Naive thymus-derived CD4-positive, alpha-beta T cell (primary cell): ENCODE data around the gene HSDL1. TPM values are rescaled to one million over a fixed set of nuclear protein-coding genes. Genes with fewer than 3 reads are reported as not detected.

ENCODE experiments used
- ATAC-seq: fragments of 150-1000 bp; cut with Tn5 transposase; 2 replicates; pipeline ENCODE4 v1.10.0; 2021; ENCODE audit warnings: mild to moderate bottlenecking, moderate library complexity
- CTCF ChIA-PET: fragments of 350-600 bp; sonication (Branson Sonifier 250); formaldehyde crosslinking; loops from one replicate; lab custom pipeline; 2021; ENCODE audit warnings: antibody characterized with exemption; lab: Charles Lee
- POLR2A ChIA-PET: fragments of 350-600 bp; sonication (Branson Sonifier 250); formaldehyde crosslinking; loops from one replicate; lab custom pipeline; 2021; ENCODE audit warnings: antibody characterized with exemption, inconsistent platforms; lab: Charles Lee
- DNase-seq, 9 donors: peaks; one replicate each; pipeline versions ENCODE4 v3.0.0 to v3.0.0-alpha.2; 2020 to 2022; ENCODE audit warnings: mixed read lengths in 1 of 9
- H3K27ac ChIP-seq: one replicate; pipeline ENCODE4 v1.7.0; 2013; ENCODE audit warnings: mild to moderate bottlenecking, low read depth, low read length, moderate library complexity
- H3K27me3 ChIP-seq, 2 donors: one replicate each; pipeline ENCODE4 v1.7.0; 2013; ENCODE audit warnings: low read length in 2 of 2, mild to moderate bottlenecking in 2 of 2, moderate library complexity in 2 of 2; ENCODE audit not compliant: control insufficient read depth in 2 of 2, insufficient read depth in 2 of 2
- H3K36me3 ChIP-seq, 3 experiments: 1 replicate in 2 of 3; 2 replicates in 1 of 3; pipeline ENCODE4 v1.7.0; 2013; ENCODE audit warnings: low read length in 3 of 3, mild to moderate bottlenecking in 3 of 3, moderate library complexity in 1 of 3; ENCODE audit not compliant: insufficient read depth in 3 of 3, control insufficient read depth in 2 of 3
- H3K4me1 ChIP-seq, 2 donors: one replicate each; pipeline ENCODE4 v1.7.0; 2013; ENCODE audit warnings: low read length in 2 of 2, mild to moderate bottlenecking in 2 of 2, moderate library complexity in 1 of 2; ENCODE audit not compliant: control insufficient read depth in 2 of 2, insufficient read depth in 2 of 2
- H3K4me3 ChIP-seq: 2 replicates; pipeline ENCODE4 v1.7.0; 2013; ENCODE audit warnings: mild to moderate bottlenecking, low read length
- H3K9me3 ChIP-seq, 3 experiments: 1 replicate in 2 of 3; 2 replicates in 1 of 3; pipeline ENCODE4 v1.7.0; 2013; ENCODE audit warnings: low read length in 3 of 3; ENCODE audit not compliant: control insufficient read depth in 2 of 3
- H3K27ac Mint-ChIP-seq, 9 donors: one replicate each; pipeline ENCODE4 v1.8.0; 2020 to 2022; ENCODE audit warnings: mixed read lengths in 9 of 9, mild to moderate bottlenecking in 8 of 9, moderate library complexity in 5 of 9, inconsistent platforms in 2 of 9
- H3K27me3 Mint-ChIP-seq, 5 donors: one replicate each; pipeline ENCODE4 v1.8.0; 2021 to 2022; ENCODE audit warnings: mixed read lengths in 5 of 5, mild to moderate bottlenecking in 1 of 5
- H3K36me3 Mint-ChIP-seq, 5 donors: one replicate each; pipeline ENCODE4 v1.8.0; 2020 to 2022; ENCODE audit warnings: mixed read lengths in 5 of 5, mild to moderate bottlenecking in 3 of 5, inconsistent platforms in 1 of 5
- H3K4me1 Mint-ChIP-seq, 7 donors: one replicate each; pipeline ENCODE4 v1.8.0; 2020 to 2022; ENCODE audit warnings: mixed read lengths in 7 of 7, mild to moderate bottlenecking in 3 of 7, inconsistent platforms in 1 of 7
- H3K4me3 Mint-ChIP-seq, 10 donors: one replicate each; pipeline ENCODE4 v1.8.0; 2020 to 2022; ENCODE audit warnings: mild to moderate bottlenecking in 10 of 10, mixed read lengths in 10 of 10, moderate library complexity in 6 of 10, inconsistent platforms in 2 of 10
- H3K9me3 Mint-ChIP-seq, 11 donors: one replicate each; pipeline ENCODE4 v1.8.0; 2020 to 2022; ENCODE audit warnings: mixed read lengths in 11 of 11, mild to moderate bottlenecking in 4 of 11, inconsistent platforms in 1 of 11, moderate library complexity in 1 of 11
- intact Hi-C, 2 donors: fragments of 100-400 bp; cut with micrococcal nuclease; formaldehyde crosslinking; loops; one replicate each; pipeline ENCODE4 v1.15.1; 2023
- polyA plus RNA-seq, 2 donors: library from polyadenylated mRNA; unstranded; fragments of 300-500 nt; fragmentation: Illumina TruSeq; gene quantifications; one replicate each; pipeline ENCODE4 v1.2.3, GENCODE V29; 2021
- total RNA-seq, 6 experiments: library from RNA in 5 of 6; stranded (reverse) in 5 of 6; gene quantifications; 1 replicate in 5 of 6; 2 replicates in 1 of 6; pipeline ENCODE4 v1.2.3 and lab custom pipeline; 2021 to 2026

The HSDL1 gene
- total and polyA plus RNA-seq, 7 experiments from 2014 or later: 10.1 to 26.6 (median 13.6) TPM

DNA sequence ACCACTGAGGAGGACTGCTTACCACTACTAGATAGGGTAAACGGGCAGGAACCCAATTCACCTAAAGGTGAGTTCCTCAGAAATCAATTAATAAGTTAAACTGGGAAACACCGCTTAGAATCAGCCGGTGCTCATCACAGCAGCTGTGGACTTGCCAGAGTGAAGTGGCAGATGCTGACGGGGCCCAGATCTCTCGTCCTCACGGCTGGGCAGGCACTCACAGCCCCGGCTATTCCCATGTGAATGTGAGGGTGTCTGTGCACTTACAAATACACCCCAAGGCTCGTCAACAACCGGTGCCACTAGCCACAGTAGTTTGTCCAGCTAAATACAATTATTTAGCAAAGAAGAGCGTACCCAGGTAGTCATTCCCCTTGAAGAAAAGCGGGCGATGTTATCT, 58.0 kb downstream of the HSDL1 start:
- POLR2A ChIA-PET: no interaction called here

GRCh38 chr16:84086341-84086740, 58.6 kb downstream of the HSDL1 start:
- H3K27me3 Mint-ChIP-seq: no peaks in the 10 kb centered on the region
- Histone ChIP-seq H3K4me3 (no peak overlapping the region), H3K4me1 (peaks cover 4 to 24% of the 10 kb centered on the region in 2 donors), H3K9me3 (no peaks in the 10 kb centered on the region), H3K36me3 (peaks cover 19 to 70% (median 27%) of the 10 kb centered on the region in 3 experiments), H3K27ac (no peak overlapping the region), H3K27me3 (no peaks in the 10 kb centered on the region)
- peaks cover 9 to 44% (median 25%) of the 10 kb centered on the region in 5 donors for H3K36me3 Mint-ChIP-seq
- no peaks in the 10 kb centered on the region for H3K9me3 Mint-ChIP-seq
- DNase-seq: no peak
- peaks cover 29 to 60% (median 49%) of the 10 kb centered on the region in 7 donors for H3K4me1 Mint-ChIP-seq
- no peak for ATAC-seq
- peak overlapping the region in 1 of 10 donors; percentile 52 for H3K4me3 Mint-ChIP-seq
- ChIA-PET POLR2A (interaction anchor here (0.8 kb wide), 1 partner anchor 31 kb away, joined by 4 read pairs; the partner anchor contains the start of gene MBTPS1), CTCF (interaction anchor here (1.1 to 5.9 kb wide), 6 partner anchors 49 to 101 kb away, joined by 3 to 31 read pairs (median 4); partner anchors contain the start of gene TAF1C)
- peak overlapping the region in 3 of 9 donors; percentile 41 to 72 (median 66) for H3K27ac Mint-ChIP-seq
- intact Hi-C loops: loop anchor here in 1 of 2 donors (5.0 to 10.0 kb wide), 2 partner anchors 396 to 418 kb away; partner anchors contain the start of gene MEAK7

More for the DNA sequence above, 58.0 kb downstream of the HSDL1 start:
- CTCF ChIA-PET: interaction anchor here (0.6 to 5.9 kb wide), 6 partner anchors 52 to 100 kb away, joined by 4 to 31 read pairs (median 8); partner anchors contain the start of gene TAF1C
- Histone ChIP-seq H3K4me3 (no peak overlapping the region), H3K27me3 (no peaks in the 10 kb centered on the region), H3K36me3 (peaks cover 19 to 70% (median 32%) of the 10 kb centered on the region in 3 experiments), H3K9me3 (no peaks in the 10 kb centered on the region), H3K4me1 (peaks cover 4 to 24% of the 10 kb centered on the region in 2 donors), H3K27ac (no peak overlapping the region)
- DNase-seq: no peak
- H3K27ac Mint-ChIP-seq: peak overlapping the region in 4 of 9 donors; percentile 5 to 79 (median 30)
- peaks cover 29 to 60% (median 49%) of the 10 kb centered on the region in 7 donors for H3K4me1 Mint-ChIP-seq
- no peaks in the 10 kb centered on the region for H3K9me3 Mint-ChIP-seq
- intact Hi-C loops: loop anchor here (1.0 to 10.0 kb wide), 3 partner anchors 88 to 418 kb away; partner anchors contain the start of gene MEAK7 (in 1 of the 2)
- ATAC-seq: no peak
- no peaks in the 10 kb centered on the region for H3K27me3 Mint-ChIP-seq
- H3K4me3 Mint-ChIP-seq: no peak overlapping the region
- H3K36me3 Mint-ChIP-seq: peaks cover 10 to 41% (median 28%) of the 10 kb centered on the region in 5 donors

- H3K27me3 Mint-ChIP-seq: no peaks in the 10 kb centered on the region
- ChIA-PET POLR2A (interaction anchor here (0.8 kb wide), 1 partner anchor 31 kb away, joined by 4 read pairs; the partner anchor contains the start of gene MBTPS1), CTCF (interaction anchor here (1.0 to 5.9 kb wide), 9 partner anchors 17 to 101 kb away, joined by 3 to 31 read pairs (median 4); partner anchors contain the start of gene TAF1C)
- H3K4me1 Mint-ChIP-seq: peaks cover 33 to 61% (median 52%) of the 10 kb centered on the region in 7 donors
- peaks cover 14 to 47% (median 23%) of the 10 kb centered on the region in 5 donors for H3K36me3 Mint-ChIP-seq
- peak overlapping the region in 4 of 9 donors; percentile 41 to 72 (median 62) for H3K27ac Mint-ChIP-seq
- Histone ChIP-seq H3K27ac (no peak overlapping the region), H3K27me3 (no peaks in the 10 kb centered on the region), H3K9me3 (no peaks in the 10 kb centered on the region), H3K4me3 (no peak overlapping the region), H3K36me3 (peaks cover 21 to 70% (median 24%) of the 10 kb centered on the region in 3 experiments), H3K4me1 (peaks cover 4 to 24% of the 10 kb centered on the region in 2 donors)
- ATAC-seq: no peak
- intact Hi-C loops: loop anchor here (1.0 to 10.0 kb wide), 5 partner anchors 31 to 419 kb away; partner anchors contain the start of genes DNAAF1 (in 1 of the 2), HSDL1 (in 1 of the 2), MBTPS1 (in 1 of the 2) and MEAK7 (in 1 of the 2)
- H3K4me3 Mint-ChIP-seq: peak overlapping the region in 1 of 10 donors; percentile 52
- H3K9me3 Mint-ChIP-seq: no peaks in the 10 kb centered on the region
- DNase-seq: no peak
These were observed 59.2 kb downstream of the HSDL1 start for GRCh38 chr16:84085773-84086172.

DNA sequence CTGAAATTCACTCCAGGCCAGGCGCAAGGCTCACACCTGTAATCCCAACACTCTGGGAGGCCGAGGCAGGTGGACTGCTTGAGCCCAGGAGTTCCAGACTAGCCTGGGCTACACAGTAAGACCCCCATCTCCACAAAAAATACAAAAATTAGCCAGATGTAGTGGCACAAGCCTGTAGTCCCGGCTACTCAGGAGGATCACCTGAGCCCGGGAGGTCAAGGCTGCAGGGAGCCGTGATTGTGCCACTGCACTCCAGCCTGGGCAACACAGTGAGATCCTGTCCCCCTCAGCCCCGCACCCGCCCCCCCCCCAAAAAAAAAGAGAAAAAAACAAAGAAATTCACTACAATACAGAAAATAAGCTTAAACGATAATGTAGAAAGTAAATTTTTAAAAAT, 59.7 kb downstream of the HSDL1 start:
- no peak for ATAC-seq
- ChIA-PET POLR2A (no interaction called here), CTCF (interaction anchor here (1.0 to 5.9 kb wide), 10 partner anchors 16 to 102 kb away, joined by 3 to 31 read pairs (median 6); partner anchors contain the start of genes MBTPS1 and TAF1C)
- Histone ChIP-seq H3K27me3 (no peaks in the 10 kb centered on the region), H3K36me3 (peaks cover 16 to 72% (median 28%) of the 10 kb centered on the region in 3 experiments), H3K4me1 (peaks cover 4 to 24% of the 10 kb centered on the region in 2 donors), H3K4me3 (no peak overlapping the region), H3K27ac (no peak overlapping the region), H3K9me3 (no peaks in the 10 kb centered on the region)
- Mint-ChIP-seq H3K27me3 (no peaks in the 10 kb centered on the region), H3K4me3 (no peak overlapping the region), H3K36me3 (peaks cover 17 to 49% (median 22%) of the 10 kb centered on the region in 5 donors), H3K9me3 (no peaks in the 10 kb centered on the region), H3K27ac (no peak overlapping the region), H3K4me1 (peaks cover 33 to 61% (median 49%) of the 10 kb centered on the region in 7 donors)
- DNase-seq: no peak
- intact Hi-C loops: loop anchor here (1.0 to 10.0 kb wide), 5 partner anchors 31 to 420 kb away; partner anchors contain the start of genes DNAAF1 (in 1 of the 2), HSDL1 (in 1 of the 2), MBTPS1 (in 1 of the 2) and MEAK7 (in 1 of the 2)

DNA sequence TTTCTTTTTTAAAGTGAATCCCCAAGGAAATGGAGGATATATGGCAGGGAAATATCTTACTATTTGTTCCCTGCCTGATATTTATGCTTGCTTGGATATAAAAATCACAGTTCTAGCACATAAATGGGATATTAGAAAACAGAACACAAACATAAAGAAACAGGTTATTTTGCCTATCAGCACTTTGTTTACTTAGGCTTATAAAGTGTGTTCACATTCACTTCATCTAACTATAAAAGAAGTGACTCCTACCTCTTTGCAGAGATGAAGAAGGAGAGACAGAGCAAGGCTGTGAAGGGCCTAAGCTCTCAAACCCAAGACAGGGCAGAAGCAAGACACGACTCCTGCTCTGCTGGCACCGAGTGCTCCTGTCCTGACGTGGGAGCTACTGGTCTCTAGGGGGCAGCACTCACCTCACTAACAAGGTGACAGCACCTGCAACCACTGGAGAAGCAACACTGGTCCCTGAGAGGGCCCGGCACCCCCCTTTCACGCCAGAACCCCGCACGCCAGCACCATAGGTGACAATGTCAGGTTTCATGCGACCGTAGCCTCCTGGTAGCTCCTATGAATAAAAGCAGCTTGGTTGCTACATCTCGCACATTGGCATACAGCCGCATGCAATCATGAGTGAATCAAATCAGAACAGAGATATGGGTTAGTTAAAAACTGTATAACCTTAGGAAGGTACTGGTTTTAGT, 60.3 kb downstream of the HSDL1 start:
- peak overlapping the region in 1 of 9 donors; percentile 15 for H3K27ac Mint-ChIP-seq
- peaks cover 31 to 59% (median 52%) of the 10 kb centered on the region in 7 donors for H3K4me1 Mint-ChIP-seq

More for the DNA sequence above, 60.3 kb downstream of the HSDL1 start:
- Histone ChIP-seq H3K36me3 (peaks cover 11 to 73% (median 23%) of the 10 kb centered on the region in 3 experiments), H3K4me1 (peaks cover 4 to 24% of the 10 kb centered on the region in 2 donors), H3K27ac (no peak overlapping the region), H3K9me3 (no peaks in the 10 kb centered on the region), H3K4me3 (no peak overlapping the region), H3K27me3 (no peaks in the 10 kb centered on the region)
- ATAC-seq: peak; percentile 87
- peak; percentile 31 to 71 (median 65) for DNase-seq
- H3K27me3 Mint-ChIP-seq: no peaks in the 10 kb centered on the region
- H3K4me3 Mint-ChIP-seq: peak overlapping the region in 1 of 10 donors; percentile 18
- intact Hi-C loops: loop anchor here (1.0 to 10.0 kb wide), 6 partner anchors 32 to 420 kb away; partner anchors contain the start of genes TAF1C (in 2 of the 2), DNAAF1 (in 1 of the 2), HSDL1 (in 1 of the 2) and MBTPS1 (in 1 of the 2)
- ChIA-PET POLR2A (no interaction called here), CTCF (interaction anchor here (0.5 to 5.9 kb wide), 12 partner anchors 14 to 1886 kb away, joined by 3 to 31 read pairs (median 4); partner anchors contain the start of genes MBTPS1 and TAF1C)
- H3K36me3 Mint-ChIP-seq: peaks cover 17 to 54% (median 23%) of the 10 kb centered on the region in 5 donors
- H3K9me3 Mint-ChIP-seq: no peaks in the 10 kb centered on the region
